Breast epithelium (tissue), 3 donors: ENCODE results near the gene MGAT5B.

Source experiments
- POLR2A ChIP-seq: fragments of 450-650 bp; IDR thresholded peaks from one replicate; pipeline ENCODE4 v1.6.1; 2016; ENCODE audit warnings: antibody characterized with exemption, mild to moderate bottlenecking, moderate library complexity
- TF ChIP-seq, protein P1 (sequence below), 3 donors: fragments of 450-650 bp; IDR thresholded peaks; one replicate each; pipeline ENCODE4 v1.5.1; 2016 to 2017; ENCODE audit warnings: antibody characterized with exemption in 3 of 3, mild to moderate bottlenecking in 3 of 3, moderate library complexity in 3 of 3

DNA sequence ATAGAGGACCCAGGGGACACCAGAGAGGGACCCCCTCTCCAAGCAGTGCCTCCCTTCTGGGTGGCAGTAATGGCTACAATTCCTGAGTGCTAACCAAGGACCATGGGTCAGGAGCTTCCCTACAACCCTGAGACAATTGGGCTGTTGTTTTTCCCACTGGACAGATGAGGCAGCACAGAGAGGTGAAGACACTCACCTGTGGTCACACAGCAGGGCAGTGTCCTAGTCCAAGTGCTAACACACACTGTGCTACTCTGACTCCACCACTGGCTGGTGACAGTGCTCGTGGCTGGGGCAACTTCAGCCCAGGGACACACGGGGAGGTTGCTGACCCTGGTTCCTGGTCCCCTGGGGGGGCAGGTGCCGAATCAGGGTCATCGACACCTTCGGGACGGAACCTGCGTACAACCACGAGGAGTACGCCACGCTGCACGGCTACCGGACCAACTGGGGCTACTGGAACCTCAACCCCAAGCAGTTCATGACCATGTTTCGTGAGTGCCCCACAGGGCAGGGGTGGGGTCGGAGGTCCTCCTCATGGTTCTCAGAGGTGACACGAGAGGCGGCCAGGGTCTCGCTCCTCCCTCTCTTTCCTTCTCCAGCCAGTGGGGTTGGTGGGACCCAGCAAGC is 58.1 kb downstream of the MGAT5B start:
- TF ChIP-seq, protein P1, sequence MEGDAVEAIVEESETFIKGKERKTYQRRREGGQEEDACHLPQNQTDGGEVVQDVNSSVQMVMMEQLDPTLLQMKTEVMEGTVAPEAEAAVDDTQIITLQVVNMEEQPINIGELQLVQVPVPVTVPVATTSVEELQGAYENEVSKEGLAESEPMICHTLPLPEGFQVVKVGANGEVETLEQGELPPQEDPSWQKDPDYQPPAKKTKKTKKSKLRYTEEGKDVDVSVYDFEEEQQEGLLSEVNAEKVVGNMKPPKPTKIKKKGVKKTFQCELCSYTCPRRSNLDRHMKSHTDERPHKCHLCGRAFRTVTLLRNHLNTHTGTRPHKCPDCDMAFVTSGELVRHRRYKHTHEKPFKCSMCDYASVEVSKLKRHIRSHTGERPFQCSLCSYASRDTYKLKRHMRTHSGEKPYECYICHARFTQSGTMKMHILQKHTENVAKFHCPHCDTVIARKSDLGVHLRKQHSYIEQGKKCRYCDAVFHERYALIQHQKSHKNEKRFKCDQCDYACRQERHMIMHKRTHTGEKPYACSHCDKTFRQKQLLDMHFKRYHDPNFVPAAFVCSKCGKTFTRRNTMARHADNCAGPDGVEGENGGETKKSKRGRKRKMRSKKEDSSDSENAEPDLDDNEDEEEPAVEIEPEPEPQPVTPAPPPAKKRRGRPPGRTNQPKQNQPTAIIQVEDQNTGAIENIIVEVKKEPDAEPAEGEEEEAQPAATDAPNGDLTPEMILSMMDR (IDR thresholded peaks at IDR 0.05): no peak
- TF ChIP-seq POLR2A: no peak
